Myocyte (in vitro differentiated cells): ENCODE data around the gene TMEM183A. TPM values are rescaled to one million over a fixed set of nuclear protein-coding genes. Genes with fewer than 3 reads are reported as not detected.
"Not testable (repeated sequence)": the region's sequence is repeated elsewhere in the genome, so short reads cannot be mapped to it uniquely, and the experiment has no call there.

Source experiments
- DNase-seq: peaks from one replicate; pipeline ENCODE4 v3.0.0-alpha.2; 2012; ENCODE audit warnings: low read depth
- total RNA-seq: library from RNA; depleted of rRNA; stranded (reverse); fragments of >200 nt; gene quantifications from 2 replicates; pipeline ENCODE4 v1.2.3, GENCODE V29; 2014

The TMEM183A gene
- total RNA-seq, 1 donor from 2014 or later, result 108 TPM

DNA sequence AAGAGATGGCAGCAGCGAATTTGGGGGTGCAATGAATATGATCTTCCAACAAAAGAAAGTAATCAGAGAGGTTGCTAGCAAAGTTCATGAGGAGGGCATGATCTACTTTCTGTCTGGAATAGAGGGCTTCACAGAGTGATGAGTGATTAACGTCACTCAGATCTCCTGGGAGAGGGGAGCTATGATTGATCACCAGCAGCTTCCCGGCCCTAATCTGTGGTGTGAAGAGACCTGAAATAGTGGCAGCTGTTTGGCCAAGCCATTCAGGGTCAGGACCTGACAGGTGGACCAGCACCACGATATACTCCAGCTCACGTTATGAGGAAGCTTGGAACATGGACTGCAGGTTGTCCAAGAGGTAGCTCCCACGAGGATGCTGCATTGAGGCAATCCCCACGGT is 19.9 kb upstream of the TMEM183A start:
- DNase-seq, result peak; percentile 21

DNA sequence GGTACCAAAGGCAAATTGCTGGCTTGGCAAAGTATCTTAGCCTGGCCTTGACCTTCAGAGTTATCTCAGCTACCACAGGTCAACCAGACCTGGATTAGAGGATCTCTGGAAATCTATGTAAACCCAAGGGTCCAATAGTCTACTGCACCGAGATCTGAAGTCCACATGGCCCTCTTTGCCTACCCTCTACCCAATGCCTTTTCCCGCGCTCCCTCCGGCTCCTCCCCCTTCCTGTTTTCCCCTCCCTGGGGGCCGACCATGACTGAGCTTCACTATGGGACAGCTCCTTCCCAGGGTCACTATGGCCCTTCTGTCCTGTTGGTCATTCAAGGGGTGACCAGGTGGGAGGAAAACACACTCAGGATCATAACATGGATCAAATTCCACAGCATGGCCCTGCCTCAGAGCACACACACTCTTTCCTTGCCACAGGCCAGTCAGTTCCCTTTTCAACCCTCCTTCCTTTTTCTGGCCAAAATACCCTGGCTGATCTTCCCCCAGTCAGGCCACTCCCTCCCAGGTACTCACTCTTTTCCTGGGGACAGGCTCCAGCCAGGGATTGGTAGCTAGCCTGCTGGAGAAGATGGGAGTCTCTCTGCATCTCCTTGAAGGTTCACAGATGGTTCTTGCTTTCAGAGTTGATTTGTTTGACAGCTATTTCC is 19.1 kb upstream of the TMEM183A start:
- no peak for DNase-seq

DNA sequence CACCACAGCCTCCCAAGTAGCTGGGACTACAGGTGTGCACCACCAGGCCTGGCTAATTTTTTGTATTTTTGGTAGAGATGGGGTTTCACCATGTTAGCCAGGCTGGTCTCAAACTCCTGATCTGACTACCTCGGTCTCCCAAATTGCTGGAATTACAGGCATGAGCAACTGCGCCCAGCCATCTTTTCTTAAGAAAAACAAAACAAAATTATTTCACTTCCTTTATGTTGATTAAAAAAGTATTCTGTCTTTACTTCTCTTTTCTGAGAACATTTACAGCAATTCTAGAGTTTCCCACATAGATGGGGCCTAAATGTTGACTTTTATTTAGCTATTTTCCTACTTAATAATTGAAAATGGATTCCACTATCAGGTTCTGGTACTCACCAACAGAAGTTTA is 17.3 kb upstream of the TMEM183A start:
- no peak for DNase-seq

DNA sequence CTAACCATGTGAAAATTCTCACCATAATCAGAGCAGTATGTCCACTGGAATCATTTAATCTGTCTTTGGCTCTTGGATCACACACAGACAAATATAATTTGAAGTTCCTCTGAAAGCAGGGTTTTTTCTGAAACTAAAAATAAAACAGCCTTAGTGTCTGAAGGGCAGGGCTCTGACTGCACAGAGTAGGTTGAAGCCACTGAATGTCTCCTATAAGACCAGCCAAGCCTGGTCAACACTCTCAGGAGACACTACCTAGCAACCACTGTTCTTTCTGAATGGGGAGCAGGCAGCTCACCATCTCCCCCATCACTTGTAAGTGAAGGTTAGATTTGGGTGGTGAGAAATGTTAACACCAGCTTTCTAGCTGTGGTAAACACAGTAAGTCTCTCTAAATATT is 16.1 kb upstream of the TMEM183A start:
- DNase-seq, result no peak

DNA sequence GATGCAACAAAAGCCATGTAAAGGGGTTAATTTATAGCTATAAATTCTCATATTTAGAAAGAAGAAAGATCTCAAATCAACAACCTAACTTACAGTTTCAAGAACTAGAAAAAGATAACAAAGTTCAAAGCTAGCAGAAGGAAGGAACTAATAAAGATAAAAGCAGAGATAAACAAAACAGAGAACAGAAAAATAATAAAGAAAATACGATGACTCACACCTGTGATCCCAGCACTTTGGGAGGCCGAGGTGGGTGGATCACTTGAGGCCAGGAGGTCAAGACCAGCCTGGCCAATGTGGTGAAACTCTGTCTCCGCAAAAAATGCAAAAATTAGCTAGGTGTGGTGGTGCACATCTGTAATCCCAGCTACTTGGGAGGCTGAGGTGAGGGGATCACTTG is 12.4 kb upstream of the TMEM183A start:
- DNase-seq, result no peak

DNA sequence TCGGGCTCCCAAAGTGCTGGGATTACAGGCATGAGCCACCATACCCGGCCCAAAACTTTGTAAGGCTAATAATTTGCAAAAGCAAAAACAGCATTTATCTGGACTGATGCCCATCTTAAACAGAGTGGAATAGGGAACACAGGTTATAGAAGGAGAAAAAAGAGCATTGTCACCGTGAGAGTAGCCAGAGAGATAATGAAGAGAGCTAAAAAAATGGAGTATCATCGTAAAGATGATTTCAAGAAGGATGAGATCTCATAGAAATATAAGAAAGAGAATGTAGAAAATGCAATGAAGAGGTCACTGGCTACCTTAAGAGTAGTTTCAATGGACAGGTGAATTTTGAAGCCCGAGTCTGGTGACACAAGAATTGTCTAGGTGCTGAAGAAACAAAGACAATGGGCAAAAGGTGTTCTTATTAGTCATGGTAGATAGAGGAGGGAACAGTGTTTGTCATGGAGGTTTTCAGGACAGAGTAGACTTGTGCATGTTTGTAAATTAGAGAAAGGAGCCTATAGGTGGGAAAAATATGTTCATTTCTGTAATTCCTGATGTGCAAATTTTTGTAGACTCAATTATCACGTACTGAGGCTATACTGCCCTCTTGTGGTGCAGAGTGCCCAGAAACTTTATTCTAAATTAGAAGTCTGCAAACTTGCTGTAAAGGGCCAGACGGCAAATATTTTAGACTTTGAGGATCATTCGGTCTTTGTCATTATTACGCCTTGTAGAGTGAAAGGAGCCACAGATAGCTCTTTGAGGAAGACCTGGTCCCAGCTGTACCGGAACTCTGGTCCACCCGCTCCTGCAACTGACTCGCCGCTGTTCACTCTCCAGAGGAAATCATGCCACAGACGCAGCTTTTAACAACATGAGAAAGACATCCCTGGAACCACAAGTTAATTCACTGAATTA is 8.1 kb upstream of the TMEM183A start:
- peak; percentile 71 for DNase-seq

DNA sequence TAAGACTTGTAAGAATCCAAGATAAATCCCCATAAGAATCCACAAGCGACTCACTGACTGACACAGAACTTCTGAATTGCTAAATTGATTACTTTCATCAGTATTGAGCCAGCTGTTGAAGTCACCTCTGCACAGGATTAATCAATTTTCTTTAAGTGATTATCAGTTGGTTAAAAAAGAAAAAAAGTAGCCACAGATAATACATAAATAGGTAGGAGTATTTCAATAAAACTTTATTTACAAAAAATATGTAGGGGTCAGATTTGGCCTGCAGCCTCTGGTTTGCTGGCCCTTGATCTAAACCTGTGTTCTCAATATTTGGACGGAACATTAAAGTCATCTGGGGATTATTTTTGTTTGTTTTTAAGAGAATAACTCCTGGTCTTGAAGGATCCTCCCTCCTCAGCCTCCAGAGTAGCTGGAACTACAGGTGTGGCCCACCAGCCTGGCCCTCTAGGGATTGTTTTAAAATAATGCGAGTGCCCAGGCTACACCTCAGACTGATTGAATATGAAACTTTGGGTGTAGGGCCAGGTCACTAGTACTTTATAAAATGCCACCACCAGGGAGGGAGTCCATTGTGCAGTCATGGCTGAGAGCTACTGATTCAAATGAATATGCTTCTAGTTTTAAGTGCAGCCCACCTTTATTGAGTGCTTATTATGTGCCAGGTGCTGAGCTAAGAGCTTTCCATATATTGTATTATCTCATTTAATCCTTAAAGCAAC is 6.8 kb upstream of the TMEM183A start:
- DNase-seq, result no peak

DNA sequence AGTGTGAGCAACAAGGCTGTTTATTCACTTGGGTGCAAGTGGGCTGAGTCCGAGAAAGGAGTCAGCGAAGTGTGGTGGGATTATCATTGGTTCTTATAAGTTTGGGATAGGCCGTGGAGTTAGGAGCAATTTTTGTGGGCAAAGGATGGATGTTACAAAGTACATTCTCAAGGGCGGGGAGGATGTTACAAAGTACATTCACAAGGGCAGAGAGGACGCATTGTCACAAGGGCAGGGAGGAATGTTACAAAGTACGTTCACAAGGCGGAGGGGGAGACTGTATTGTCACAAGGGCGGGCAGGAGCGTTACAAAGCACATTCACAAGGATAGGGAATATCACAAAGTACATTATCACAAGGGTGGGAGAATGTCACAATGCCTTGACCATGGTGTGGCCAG is 5.2 kb upstream of the TMEM183A start:
- DNase-seq, result no peak

DNA sequence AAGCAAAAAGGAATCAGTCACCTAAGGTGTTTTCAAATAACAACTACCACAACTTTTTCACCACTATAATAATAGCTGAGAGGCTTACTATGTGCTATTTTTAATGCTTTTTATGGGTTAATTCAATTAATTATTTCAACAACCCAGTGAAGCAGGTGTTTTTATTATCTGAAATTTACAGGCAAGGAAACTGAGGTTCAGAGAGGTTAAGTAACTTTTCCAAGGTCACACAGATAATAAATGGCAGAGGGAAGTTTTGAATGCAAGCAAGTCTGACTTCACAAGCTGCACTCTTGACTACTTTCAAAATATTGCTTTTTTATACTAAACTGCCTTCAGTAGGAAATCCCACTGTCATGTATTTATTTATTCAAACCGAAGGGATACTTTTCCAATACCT is 4.2 kb upstream of the TMEM183A start:
- DNase-seq, result no peak

DNA sequence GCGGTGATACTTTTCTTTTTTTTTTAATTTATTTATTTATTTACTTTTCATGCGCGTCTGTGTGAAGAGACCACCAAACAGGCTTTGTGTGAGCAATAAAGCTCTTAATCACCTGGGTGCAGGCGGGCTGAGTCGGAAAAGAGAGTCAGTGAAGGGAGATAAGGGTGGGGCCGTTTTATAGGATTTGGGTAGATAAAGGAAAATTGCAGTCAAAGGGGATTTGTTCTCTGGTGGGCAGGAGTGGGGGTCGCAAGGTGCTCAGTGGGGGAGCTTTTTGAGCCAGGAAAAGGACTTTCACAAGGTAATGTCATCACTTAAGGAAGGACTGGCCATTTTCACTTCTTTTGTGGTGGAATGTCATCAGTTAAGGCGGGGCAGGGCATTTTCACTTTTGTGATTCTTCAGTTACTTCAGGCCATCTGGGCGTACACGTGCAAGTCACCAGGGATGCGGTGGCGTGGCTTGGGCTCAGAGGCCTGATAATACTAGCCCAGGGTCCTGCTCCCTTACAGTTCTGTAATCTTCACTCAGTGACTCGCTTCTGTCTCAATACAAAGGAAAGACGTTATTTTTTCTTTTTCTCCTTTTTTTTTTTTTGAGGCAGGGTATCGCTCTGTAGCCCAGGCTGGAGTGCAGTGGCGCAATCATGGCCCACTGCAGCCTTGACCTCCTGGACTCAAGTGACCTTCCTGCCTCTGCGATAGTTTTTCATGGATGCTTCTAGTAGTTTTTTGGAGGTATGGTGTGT is 1.6 kb upstream of the TMEM183A start:
- DNase-seq, result not testable (repeated sequence)

DNA sequence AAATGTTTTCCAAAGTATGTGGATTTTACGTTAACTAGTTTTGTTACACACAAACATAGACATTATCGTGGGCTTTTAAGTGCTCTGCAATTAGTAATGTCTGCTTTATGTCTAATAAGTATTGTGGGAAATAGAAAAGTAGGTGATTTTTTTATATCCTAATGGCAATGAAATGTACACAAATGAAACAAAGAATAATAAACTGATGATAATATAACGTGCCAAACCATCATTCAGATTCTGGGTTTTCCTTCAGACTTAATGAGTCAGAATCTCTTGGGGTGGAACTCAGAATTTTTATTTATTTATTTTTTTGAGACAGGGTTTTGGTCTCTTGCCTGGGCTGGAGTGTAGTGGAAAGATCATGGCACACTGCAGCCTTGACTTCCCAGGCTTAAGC is 2.0 kb downstream of the TMEM183A start:
- DNase-seq, result no peak

DNA sequence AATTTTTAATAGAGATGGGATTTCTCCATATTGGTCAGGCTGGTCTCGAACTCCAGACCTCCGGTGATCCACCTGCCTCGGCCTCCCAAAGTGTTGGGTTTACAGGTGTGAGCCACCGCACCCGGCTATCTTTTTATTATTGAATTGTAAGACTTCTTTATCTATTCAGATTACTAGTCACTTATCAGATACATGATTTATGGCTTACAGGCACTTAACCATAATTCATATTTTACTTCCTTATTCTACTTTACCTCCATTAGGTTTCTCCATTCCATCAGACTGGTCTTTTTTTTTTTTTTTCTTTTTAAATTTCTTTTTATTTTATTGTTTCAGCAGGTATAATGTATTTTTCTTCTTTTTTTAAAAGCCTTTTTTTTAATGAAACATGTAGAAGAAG is 4.4 kb downstream of the TMEM183A start:
- DNase-seq, result no peak

DNA sequence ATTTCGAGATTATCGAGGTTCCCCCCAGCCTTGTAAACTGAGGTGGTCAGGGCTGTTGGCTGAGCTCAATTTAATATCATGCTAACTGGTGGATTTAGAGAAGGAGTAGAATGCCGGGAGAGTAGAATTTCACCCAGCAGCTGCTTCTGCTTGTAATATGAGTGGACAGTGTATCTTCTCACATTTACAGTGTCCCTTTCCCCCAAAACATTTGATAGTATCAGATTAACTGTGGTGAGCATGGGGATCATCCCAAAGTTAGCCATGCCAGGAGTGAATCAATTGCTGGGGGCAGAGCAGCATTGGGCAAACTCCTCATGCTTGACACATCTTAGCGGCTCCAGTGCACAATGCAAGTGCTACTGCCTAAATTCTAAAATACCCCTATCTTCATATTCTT is 9.9 kb downstream of the TMEM183A start:
- peak; percentile 82 for DNase-seq

DNA sequence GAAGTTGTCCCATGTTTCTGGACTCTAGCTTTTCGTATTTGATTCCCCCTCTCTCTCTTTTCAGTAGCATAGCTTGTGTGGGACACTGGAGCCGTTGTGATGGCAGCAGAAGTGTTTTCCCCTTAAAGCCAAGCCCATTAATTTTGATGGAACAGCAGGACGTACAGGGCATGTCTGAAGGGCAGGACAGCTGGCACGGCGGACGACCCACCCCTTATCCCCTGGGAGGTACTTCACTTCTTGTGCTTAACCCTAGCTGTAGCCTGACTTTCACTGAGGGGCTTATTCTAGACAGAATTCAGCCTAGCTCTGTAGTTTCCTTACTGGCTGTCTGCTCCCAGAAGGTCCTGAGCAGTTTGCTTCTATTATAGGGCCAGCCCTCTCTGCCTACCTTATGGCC is 10.5 kb downstream of the TMEM183A start:
- peak; percentile 34 for DNase-seq

DNA sequence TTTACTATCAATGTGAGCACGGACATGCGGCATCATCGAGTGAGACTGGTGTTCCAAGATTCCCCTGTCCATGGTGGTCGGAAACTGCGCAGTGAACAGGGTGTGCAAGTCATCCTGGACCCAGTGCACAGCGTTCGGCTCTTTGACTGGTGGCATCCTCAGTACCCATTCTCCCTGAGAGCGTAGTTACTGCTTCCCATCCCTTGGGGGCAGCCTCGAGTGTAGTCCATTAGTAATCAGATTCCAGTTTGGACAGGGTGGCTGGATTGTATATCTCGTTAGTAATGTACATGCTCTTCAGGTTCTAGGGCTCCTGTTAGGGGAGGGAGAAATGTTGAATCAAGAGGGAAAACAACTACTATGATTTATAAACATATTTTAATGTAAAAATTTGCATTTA is 15.7 kb downstream of the TMEM183A start:
- DNase-seq, result not testable (repeated sequence)

DNA sequence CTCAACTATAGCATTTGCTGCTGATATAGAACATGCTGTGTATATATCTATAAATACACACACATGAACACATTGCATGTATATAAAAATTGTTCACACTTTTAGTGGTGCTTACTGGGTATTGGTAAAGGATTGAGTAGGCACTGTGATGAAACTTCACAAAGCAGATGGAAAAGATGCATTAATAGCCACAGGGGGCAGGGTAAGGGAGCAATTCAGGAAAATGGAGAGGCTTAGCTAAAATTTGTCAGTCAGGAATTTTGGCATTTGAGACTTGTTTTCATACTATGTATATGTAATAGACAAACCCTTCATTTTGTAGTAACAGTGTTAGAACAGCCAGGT is 18.5 kb downstream of the TMEM183A start:
- DNase-seq, result no peak

DNA sequence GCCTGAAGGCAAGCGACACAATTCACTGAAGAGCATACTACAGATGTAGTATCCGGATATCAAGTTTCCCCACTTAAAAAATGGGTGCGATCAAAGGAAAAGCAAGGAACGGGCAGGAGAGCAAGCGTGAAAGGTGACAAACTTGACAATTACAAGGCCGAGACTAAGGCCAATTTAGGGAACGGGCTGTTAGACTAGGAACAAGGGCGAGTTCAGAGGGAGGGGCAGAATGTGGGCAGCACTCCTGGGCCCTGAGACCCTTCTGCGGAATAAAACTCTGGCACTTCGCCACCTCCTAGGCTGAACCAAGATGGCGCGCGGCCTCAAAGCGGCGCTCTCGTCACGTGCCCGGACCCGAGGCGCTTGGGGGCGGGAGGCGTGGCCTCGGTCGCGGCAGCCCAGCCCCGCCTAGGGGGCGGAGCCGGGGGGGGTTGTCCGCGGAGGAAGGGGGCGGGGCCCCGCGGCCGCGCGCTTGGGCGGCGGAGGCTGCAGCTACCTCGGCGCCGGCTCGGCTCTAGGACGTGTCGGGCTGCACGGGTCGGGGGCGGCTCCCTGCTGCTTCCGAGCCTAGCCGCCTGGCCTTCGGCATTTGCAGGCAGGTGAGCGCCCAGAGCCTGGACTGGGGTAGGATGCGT is 19.0 kb downstream of the TMEM183A start, which contains the start of gene PPFIA4:
PPFIA4 (plus strand) TSS at position 461 of the 635 bp plus-strand sequence. CDS start 12,518 bp downstream, outside the sequence.
- peak; percentile 91 for DNase-seq

DNA sequence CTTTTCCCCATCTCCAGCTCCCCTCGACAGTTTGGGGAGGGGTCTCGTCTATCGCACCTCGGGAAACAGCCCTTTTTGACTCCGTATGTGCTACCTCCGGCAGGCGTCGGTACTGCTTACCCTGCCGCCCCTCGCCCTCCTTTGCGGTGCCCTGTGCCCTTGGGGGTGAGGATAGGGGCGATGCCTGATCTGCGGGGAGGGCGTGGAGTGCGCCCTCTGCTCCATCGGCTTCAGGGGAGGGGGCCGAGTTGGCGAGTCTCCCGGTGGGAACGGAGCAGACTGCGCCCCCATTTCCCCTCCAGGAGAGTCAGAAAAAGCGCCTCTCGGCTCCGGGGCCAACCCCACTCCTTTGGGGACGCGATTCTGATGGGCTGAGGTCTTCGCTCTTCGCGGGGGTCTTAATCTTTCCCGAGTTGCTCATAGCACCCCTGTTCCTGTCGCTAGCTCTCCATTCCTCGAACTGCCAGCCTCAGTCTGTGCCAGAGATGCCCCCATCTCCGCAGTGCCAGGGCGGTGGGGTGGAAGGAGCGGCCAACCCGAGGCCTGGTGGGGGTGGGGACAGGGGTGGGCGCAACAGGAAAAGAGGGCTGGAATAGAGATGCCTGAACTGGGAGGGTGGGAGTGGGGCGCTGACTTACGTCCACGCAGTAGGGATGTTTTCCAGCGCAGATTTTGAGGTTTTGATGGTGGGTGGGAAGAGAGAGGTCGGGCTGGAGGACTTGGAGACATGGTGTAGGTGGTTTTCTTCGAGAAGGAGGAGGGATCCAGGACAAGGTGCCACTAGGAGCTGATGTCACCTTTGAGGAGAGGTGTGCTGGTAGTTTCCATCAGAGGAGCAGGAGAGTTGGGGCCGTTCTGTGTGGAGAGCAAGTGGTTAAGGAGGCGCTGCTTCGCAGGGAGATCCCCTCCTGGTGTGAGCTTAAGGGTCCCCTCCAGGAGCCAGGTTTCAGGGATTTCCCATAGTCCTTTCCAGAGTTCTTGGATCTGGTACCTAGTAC is 19.8 kb downstream of the TMEM183A start:
- DNase-seq, result no peak

DNA sequence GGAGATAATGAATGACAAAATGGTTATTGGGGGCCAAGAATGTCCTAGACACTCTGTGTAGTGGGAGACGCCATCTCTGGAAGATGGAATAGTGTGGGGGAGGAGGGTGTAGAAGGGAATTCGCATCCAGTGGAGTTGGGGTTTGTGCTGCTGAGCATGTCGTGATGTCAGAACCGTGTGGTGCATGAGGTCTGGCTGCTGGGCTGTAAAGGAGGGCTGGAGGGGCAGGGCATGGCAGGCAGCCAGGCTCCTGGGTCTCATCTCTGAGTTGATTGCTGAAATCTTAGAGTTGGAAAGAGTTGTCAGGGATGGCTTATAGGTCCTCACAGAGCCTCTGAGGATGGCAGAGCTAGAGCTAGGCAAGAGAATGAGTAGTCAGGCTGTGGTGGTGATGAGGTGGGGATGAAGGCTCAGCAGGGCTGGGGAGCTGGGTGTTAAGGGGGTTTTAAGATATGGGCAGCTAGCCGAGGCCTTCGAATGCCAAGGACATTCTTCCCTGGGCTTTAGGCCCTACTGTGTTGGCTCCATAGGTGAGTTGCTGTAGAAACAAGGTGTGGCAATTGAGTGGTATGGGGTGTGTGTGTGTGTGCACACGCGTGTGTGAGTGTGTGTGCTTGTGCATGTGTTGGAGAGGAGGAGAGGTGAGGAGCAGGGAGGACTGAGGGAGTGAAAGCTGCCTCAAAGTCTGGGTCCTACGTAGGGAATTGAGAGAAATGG is 21.1 kb downstream of the TMEM183A start:
- DNase-seq, result peak; percentile 71
